Mesothelial cell of epicardium (in vitro differentiated cells): ENCODE results near the gene MAML2. TPM values are rescaled to one million over a fixed set of nuclear protein-coding genes. Genes with fewer than 3 reads are reported as not detected.

Experiments used
- DNase-seq, 2 experiments: peaks; one replicate each; pipeline ENCODE4 v3.0.0; 2021; ENCODE audit warnings: low spot score in 2 of 2; ENCODE audit not compliant: unreplicated experiment in 2 of 2
- H3K27ac Mint-ChIP-seq: 2 replicates; pipeline ENCODE4 v1.8.0; 2021; ENCODE audit warnings: mixed read lengths
- H3K27me3 Mint-ChIP-seq: 2 replicates; pipeline ENCODE4 v1.8.0; 2021; ENCODE audit warnings: low read depth, mixed read lengths
- H3K36me3 Mint-ChIP-seq: 2 replicates; pipeline ENCODE4 v1.8.0; 2021; ENCODE audit warnings: mixed read lengths
- H3K4me1 Mint-ChIP-seq: 2 replicates; pipeline ENCODE4 v1.8.0; 2021; ENCODE audit warnings: mixed read lengths
- H3K4me3 Mint-ChIP-seq: 2 replicates; pipeline ENCODE4 v1.8.0; 2021; ENCODE audit warnings: mild to moderate bottlenecking, moderate library complexity, mixed read lengths
- H3K9me3 Mint-ChIP-seq: 2 replicates; pipeline ENCODE4 v1.8.0; 2021; ENCODE audit warnings: mixed read lengths
- CTCF ChIP-seq: fragments of 200-600 bp; sonication (generic); IDR thresholded peaks from one replicate; pipeline ENCODE4 v1.5.0; 2021; ENCODE audit warnings: antibody characterized with exemption; ENCODE audit not compliant: unreplicated experiment
- total RNA-seq: library from RNA; stranded (reverse); gene quantifications from 3 replicates; pipeline ENCODE4 v1.2.1, GENCODE V29; 2021

Gene MAML2
- total RNA-seq, 1 donor from 2014 or later = 38.3 TPM

GRCh38 chr11:96207459-96208449 is 135.2 kb downstream of the MAML2 start:
- DNase-seq = no peak
- Mint-ChIP-seq H3K4me3 (no peak overlapping the region), H3K36me3 (no peaks in the 10 kb centered on the region), H3K27me3 (no peaks in the 10 kb centered on the region), H3K27ac (peak overlapping the region; percentile 93), H3K4me1 (peaks cover 59% of the 10 kb centered on the region), H3K9me3 (no peaks in the 10 kb centered on the region)
- no peak for TF ChIP-seq CTCF

DNA sequence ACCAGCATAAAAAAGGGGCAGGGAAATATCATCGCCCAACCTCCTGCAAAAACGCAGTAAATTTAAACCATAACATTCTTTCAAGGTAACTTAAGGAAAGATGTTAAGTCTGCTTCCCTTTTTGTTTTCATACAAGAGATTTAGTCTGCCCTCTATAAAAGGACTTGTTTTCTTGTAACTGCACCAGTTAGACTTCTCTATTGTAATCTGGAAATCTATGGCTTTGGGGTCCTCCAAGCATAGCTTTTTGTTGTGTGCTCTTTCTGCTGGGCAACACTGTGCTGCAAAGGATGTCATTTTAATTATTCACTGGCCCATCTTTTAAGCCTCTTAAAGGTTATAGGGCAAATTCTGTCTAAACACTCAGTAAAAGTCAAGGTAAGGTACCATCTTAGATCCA is 136.0 kb downstream of the MAML2 start:
- H3K36me3 Mint-ChIP-seq = no peaks in the 10 kb centered on the region
- H3K4me1 Mint-ChIP-seq = peaks cover 55% of the 10 kb centered on the region
- DNase-seq = no peak
- no peaks in the 10 kb centered on the region for H3K27me3 Mint-ChIP-seq
- peak overlapping the region; percentile 93 for H3K27ac Mint-ChIP-seq
- H3K4me3 Mint-ChIP-seq = no peak overlapping the region
- no peak for TF ChIP-seq CTCF
- H3K9me3 Mint-ChIP-seq = no peaks in the 10 kb centered on the region

- no peak for TF ChIP-seq CTCF
- Mint-ChIP-seq H3K27ac (peak overlapping the region; percentile 88), H3K9me3 (no peaks in the 10 kb centered on the region), H3K36me3 (no peaks in the 10 kb centered on the region), H3K4me3 (no peak overlapping the region), H3K27me3 (no peaks in the 10 kb centered on the region), H3K4me1 (peaks cover 60% of the 10 kb centered on the region)
- DNase-seq = no peak
Measured at GRCh38 chr11:96205460-96205809, 137.6 kb downstream of the MAML2 start.

DNA sequence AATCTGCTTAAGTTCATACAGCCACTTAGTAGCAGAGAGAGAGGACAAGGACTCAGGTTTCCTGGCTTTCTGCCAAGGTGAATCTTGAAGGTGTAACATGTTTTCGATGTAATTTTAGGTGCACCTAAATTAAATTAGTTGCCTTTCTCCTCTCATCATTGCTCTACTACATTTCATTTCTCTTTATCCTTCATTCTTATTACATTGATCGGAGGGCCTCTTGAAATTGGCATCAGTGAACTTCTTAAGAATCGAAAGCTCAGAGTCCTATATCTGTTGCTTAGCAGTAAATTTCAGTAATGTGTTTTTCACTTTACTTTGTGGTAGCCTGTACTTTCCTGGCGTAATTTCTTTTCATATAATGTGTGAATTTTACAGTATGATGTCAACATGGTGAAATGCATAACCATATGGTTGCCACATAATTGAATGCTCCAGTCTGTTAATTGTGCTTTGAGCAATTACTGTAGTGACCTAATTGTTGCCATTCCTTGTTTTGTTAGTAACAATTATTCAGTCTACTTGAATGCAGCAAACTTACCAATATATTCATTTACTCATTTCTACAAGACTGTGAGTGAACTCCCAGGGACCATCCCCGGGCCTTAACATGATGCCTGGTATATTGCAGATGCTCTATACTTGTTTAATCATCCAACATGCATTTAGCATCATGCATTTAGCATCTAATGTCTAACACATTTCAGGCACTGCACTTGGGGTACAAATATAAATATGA is 138.1 kb downstream of the MAML2 start:
- no peak for TF ChIP-seq CTCF
- Mint-ChIP-seq H3K4me1 (peaks cover 65% of the 10 kb centered on the region), H3K36me3 (no peaks in the 10 kb centered on the region), H3K27me3 (no peaks in the 10 kb centered on the region), H3K4me3 (no peak overlapping the region), H3K9me3 (no peaks in the 10 kb centered on the region), H3K27ac (peak overlapping the region; percentile 88)
- no peak for DNase-seq

DNA sequence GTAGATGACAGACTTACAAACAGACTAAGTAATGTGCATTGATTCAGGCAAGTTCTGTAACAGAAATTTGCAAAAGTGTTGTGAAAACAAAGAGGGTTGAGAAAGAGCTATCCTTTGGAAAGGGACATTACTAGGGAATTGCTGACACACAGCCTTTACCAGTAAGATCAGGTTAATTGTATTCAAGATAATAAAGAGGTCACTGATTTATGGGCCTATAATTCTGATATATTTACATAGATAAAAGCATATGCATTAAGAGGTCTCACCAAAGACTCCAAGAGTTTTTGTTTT is 138.7 kb downstream of the MAML2 start:
- Mint-ChIP-seq H3K4me3 (no peak overlapping the region), H3K27ac (peak overlapping the region; percentile 88), H3K27me3 (no peaks in the 10 kb centered on the region), H3K4me1 (peaks cover 71% of the 10 kb centered on the region), H3K9me3 (no peaks in the 10 kb centered on the region), H3K36me3 (no peaks in the 10 kb centered on the region)
- no peak for TF ChIP-seq CTCF
- no peak for DNase-seq
